ENCODE data around the gene TPSG1.

TPSG1 gene

GRCh38 chr16:1175566-1176279 is 49.3 kb downstream of the TPSG1 start:
- DNase-seq: no peak

- no peak for DNase-seq
These were observed 50.4 kb downstream of the TPSG1 start for GRCh38 chr16:1174477-1175357.

GRCh38 chr16:1173788-1174451 is 51.1 kb downstream of the TPSG1 start:
- DNase-seq: no peak

- no peak for DNase-seq
These were observed 52.4 kb downstream of the TPSG1 start for GRCh38 chr16:1172651-1173050.

GRCh38 chr16:1171854-1172428 is 53.1 kb downstream of the TPSG1 start:
- DNase-seq: no peak
